HG03135 (cell line): ENCODE results near the gene TENM4.

Experiments used
- ATAC-seq: cut with Tn5 transposase; IDR thresholded peaks from one replicate; pipeline ENCODE4 v1.9.1; 2021; ENCODE audit warnings: mild to moderate bottlenecking, moderate library complexity; ENCODE audit not compliant: unreplicated experiment

The TENM4 gene

DNA sequence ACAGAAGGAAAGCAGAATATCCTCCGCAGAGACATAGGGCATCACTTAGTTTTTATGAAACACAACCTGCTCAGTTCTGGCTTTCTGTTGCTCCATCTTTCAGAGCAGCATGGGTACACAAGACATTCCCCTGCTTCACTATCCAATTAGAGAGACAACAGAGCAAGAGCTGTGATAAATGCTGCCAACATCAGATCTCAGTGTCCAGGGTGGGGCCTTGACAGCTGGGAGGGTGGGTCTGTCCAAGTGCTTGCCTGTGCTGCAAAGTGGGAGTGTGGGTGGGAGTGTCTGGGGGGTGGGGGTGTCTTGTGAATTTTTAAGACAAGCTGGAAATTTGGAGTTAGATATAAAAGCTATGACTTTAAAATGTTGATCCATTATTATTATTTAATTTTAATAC lies 369.6 kb downstream of the TENM4 start:
- ATAC-seq: no peak

DNA sequence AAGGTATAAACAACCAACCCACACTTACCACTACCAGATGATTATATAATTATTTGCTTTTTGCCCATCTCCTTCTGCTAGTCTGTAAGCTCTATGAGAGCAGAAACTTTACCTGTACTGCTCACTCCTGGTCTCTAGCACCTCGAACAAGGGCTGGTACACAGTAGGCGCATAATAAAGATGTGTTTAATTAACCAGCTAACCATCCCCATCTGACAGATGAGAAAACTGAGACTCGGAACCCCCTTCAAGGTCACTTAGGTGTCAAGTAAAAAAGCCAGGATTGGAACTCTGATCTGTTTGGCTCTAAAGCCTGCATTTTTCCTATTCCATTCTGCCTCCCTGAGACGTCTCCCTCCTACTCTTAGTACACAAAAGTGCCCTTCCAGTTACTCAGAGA lies 370.3 kb downstream of the TENM4 start:
- ATAC-seq: no peak

DNA sequence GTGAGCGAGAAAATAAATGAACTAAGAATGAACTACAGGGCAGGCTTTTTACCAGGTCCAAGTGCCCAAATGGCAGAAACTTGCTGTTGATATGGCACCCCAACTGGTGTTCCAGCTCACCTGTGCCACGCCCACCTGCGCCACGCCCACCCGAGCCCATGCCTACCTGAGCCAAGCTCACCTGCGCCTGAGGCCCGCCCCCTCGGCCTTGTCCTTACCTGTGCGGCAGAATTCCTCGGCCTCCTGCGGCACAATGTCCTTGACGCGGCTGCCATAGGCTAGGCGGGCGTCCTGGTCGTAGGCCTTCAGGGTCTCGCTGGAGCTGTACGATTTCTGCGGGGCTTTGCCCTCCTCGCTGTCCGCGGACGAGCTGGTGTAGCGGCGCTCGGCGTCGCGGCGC lies 371.3 kb downstream of the TENM4 start:
- no peak for ATAC-seq

DNA sequence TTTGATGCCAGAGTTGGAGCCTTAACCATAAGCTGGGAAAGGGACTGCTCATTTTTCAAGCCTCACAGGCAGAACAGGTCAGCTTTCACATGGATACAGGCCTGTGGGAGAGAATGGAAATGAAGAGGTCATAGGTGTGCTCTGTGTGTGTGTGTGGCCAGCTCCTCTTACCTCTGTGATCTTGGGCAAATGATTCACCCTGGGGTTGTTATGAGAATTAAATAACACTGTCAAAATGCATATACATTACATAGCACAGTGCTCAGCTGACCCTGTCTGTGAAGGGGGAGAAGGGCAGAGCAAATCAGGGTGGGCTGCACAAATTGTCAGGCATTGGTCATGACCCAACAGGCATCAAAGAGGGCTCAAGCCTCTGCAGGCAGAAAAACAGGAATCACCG lies 372.5 kb downstream of the TENM4 start:
- ATAC-seq: no peak

DNA sequence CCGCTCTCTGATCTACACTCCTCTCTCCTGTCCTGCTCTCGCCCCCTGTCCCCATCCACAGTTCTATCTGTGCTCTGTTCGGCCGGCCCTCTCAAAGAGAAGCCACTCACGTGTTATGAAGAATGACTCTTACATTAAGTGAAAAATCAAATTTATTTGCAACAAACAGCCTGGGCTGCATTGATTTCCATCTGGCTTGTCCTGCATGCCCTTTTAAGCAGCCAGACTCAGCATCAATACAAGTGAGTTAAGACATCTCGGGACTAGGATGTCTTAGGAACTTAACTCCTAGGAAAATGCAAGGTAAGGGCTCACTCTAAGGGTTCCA lies 373.5 kb downstream of the TENM4 start:
- no peak for ATAC-seq

DNA sequence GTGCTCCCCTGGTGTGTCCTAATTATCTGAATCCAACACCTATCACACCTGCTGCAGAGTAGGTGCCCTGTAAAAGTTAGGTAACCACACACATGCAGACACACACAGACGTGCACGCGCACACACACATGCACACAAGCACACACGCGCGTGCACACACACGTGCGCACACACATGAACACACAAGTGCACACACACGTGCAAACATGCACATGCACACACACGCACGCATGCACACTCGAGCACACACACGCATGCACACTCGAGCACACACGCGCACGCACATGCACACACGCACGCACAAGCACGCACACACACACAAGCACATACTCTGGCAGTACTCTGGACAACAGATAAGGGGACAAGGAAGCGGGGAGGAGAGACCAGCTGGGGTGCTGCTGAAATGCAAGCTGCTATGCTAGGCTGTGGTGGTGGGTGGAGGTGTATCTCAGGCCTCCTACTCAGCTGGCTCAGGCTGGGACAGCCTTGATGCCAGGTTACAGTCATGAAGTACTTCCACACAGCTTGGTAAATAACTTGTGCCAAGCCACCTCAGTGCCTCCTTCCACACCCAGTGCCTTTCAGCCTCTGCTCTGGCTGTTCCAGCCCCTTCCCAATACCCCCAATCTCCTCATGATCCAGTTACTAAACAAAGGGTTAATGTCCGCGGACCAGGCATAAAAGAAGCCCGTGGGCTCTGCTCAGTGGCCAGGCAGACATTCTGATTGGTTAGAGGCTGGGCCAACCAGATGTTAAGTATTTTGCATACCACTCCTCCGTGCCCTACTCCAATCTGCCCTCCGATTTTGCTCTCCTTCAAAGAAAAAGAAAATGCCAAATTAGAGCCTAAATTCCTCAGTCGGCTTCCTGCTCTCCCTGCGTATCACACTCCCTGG lies 374.1 kb downstream of the TENM4 start:
- no peak for ATAC-seq

DNA sequence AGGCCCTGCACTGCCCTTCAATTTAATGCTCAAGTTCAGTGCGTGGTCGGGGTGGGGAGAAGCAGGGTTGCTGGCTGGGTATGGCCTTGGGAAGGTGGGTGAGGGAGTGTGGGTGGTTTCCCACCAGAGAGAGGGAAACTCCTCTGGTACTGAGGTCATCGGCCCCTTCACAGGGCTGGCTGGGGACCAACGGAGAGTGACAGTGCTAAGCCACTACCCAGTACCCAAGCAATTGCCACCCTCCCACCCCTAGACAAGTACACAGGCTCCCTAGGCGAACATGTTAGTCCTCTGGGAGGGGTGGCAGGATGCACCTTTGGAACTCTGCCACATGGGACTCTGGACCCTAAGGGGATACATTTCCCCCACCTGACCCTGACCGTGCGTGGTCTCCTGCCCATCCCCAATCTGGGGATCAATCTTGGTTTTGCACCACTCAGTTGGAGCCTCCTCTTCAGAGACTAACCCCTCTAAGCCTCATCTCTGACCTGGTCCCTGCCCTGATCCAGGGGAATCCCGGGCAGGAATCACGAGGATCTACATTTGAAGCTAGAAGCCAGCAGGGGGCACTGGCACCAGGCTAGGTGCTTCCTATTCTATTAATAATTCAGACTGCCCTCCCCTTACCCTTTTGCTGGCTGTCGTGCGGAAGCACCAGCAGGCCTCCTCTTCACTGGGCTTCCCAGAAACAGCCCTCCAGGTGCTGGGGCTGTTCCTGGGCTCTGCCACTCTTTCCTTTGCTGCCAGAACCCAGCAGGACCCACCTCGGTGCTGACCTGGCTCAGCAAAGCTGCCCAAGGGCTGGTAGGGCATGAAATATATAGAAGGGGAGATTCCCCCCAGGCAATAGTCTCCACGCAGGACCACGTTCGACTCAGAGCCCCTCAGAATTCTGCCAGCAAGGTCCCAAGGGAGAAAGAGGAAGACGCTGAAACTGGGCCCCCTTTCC lies 377.7 kb downstream of the TENM4 start:
- no peak for ATAC-seq

DNA sequence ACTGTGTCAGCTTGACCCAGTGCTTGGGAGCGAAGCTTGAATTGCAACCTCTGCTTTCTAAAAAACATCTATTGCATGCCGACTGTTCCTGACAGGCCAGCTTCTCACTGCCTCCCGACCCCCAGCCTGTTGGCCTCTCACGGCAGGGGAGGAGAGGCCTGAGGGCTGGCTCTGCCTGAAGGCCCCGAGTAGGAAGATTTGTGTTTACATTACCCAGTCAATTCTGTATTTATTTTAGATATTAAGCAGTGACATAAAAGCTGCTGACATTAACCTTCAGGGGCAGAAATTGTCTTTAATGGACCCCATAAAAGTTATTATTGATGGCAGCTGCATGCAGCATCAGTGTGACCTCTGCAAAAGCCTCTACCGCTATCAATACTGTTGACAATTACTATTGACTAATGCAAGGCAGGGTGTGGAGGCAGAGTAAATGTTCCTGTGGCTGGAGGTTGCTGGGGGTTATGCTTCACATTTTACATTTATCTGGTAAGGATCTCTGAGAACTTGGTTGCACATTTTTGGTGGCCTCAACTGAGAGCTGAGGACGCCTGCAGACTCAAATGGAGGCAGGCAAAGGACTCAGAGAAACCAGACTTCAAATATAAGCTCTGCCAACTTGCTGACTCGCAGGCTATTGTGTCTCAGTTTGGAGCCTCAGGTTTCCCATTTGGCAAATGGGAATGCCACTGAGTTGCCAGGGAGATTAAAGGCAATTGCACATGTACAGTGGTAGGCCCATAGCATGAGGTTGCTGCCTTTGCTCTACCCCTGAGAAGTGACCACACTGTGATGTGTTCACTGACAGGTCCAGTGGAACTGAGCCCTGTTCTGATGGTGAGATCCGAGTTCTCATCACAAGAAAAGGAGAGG lies 380.5 kb downstream of the TENM4 start:
- ATAC-seq: no peak

DNA sequence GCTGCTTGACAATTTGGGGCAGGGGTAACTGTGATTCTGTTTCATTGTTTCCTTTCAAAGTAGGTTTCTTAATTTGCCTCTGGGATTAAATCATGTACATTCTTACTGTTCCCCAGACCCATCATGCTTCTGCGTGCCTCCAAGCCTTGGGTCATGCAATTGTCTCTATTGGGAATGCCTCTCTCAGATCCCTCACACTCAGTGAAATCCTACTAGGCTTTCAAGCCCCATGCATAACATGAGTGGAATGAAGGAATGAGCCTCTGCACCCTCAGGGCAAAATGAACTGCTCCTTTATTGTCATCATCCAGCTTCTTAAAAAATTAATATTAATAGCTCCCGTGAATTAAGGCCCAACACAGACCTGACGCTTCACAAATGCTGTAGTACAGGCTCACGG lies 381.7 kb downstream of the TENM4 start:
- ATAC-seq: no peak

DNA sequence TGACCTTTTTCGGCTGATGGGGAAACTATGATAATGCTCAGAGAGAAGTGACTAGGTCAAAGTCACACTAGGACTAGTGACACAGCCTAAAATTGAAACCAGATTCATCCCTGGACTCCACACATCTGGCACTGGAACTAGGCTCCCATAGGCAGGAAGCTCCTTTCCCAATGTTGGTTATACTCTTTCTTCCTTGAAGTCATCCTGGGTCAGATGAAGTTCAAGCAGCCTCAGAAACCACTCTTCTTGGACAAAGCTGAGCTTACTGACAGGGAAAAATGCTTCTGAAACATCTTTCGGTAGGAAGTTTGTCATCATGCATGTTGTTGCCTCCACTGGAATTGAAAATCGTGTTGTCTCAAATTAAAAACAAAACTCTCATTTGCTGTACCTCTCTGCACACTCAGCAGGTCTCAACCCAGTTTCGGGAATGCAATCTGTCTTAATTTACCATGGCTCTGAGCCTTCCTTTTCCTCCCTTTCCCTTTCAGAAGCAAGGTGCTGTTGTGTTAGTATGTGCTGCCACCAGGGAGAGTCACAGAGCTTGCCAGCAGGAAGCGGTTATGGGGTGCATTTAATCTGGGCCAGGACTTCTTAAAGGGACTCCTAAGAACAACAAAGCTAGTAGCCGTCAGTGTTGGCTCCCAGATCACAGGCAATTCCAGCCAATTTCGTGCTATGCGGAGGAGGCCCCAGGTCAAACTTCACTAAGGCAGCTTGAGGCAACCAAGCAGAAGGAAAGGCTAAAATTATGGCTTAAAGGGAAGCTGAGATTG lies 384.8 kb downstream of the TENM4 start:
- no peak for ATAC-seq

DNA sequence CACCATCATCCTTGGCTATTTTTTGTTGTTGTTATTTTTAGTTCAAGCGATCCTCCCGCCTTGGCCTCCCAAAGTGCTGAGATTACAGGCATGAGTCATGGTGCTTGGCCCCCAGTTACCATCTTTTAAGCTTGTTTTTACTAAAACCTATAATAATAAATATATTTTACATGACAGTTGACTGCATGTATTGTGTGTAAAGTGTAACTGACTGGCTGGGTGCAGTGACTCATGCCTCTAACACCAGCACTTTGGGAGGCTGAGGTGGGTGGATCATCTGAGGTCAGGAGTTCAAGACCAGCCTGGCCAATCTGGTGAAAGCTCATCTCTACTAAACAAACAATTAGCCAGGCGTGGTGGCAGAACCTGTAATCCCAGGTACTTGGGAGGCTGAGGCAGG lies 386.2 kb downstream of the TENM4 start:
- no peak for ATAC-seq

DNA sequence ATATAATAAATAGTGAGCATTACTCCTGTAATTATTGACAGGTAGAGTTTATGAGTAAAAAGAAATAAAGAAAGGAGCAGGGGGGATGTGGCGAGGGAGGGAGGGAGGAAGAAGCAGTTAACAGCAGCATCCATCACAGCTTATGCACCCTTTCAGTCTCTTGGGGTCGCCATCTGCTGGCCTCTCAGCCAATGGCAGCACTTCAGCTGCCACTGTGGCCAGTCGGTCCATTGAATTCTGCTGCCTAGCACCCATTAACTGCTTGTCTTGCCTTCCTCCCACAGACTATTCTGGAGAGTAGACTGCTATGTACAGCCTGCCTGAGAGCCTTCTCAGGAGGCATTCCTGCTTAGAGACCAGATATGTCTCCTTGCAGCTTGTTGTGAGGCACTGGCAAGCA lies 388.3 kb downstream of the TENM4 start:
- no peak for ATAC-seq

DNA sequence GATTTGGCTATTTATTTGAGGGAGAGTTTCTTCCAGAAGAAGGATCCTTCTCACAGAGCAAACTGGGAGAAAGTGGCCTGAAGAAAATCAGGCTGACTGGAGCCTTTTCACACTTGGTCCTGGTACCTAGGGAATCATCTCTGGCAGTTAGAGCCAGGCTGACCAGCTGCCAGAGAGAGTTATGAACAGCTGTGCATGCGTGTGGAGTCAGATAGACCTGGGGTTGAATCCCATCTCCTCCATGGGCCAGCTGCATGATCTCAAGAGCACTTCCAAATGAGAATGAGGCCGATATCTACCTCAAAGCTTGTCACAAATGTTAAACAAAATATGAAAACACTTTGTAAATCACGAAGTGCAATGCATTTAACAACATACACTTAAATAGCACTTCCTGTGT lies 390.0 kb downstream of the TENM4 start:
- no peak for ATAC-seq

DNA sequence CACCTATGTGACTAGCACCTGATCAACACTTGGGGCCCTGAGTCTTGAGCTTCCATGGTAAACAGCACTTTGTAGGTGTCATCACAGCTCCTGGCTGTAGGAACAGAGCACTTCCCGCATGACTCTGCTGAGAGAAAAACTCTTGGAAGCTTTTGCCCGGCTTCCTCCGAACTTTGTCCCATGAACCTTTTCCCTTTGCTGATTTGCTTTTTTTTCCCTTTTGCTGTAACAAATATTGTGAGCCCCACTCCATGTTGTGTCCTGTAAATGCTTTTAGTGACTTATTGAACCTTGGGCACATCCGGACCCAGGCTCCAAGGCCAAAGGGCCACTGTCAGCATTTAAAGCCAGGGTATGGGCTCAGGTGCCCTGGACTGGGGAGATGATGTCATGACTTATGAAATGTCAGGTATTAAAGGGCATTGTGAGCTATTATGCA lies 391.1 kb downstream of the TENM4 start:
- no peak for ATAC-seq

DNA sequence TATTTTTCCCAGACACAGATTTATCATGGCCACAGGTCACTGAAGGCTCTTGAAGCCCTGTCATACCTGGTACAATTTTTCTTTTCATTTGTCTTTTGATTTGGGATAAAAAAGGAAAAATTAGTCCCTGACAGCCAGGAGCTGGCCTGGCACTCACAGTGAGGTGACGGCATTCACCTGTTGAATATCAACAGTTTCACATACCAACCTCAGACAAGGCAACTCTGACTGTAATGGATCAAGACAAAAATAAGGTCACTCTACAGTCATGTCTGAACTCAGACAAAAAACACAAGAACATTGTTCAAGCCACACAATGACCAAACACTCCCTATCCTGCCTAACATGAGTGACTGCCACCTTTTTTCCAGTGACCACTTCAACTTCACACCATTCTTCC lies 392.9 kb downstream of the TENM4 start:
- no peak for ATAC-seq

DNA sequence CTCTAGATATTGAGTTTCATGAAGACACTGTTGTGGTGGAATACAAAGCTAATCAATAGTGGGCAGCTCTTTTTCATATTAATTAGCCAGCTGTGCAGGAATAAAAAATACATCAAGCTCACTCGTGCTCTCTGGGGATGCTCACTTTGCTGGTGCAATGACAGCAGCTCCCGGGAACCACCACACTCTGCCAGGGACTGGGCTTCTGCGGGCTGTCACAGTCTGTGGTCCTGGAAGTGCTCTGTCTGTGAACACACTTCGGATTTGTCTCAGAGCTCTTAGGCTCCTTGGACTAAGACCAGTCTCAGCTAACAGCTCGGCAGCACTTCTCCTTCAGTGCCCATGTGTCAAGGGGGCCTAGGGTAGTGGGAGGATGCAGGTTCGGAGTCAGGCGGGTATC lies 393.5 kb downstream of the TENM4 start:
- no peak for ATAC-seq

DNA sequence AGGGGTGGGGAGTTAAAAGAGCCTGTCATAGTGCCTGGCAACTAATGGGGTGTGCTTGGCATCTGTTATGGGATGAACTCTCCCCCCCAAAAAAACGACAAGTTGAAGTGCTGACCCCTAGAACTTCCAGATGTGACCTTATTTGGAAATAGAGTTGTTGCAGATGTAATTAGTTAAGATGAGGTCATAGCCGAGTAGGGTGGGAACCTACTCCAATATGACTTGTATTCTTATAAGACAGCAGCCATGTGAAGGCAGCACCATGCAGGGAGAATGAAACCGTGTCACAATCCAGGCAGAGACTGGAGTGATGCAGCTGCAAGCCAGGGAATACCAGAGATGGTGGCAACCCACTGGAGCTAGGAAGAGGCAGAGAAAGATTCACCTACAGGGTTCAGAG lies 394.5 kb downstream of the TENM4 start:
- no peak for ATAC-seq

DNA sequence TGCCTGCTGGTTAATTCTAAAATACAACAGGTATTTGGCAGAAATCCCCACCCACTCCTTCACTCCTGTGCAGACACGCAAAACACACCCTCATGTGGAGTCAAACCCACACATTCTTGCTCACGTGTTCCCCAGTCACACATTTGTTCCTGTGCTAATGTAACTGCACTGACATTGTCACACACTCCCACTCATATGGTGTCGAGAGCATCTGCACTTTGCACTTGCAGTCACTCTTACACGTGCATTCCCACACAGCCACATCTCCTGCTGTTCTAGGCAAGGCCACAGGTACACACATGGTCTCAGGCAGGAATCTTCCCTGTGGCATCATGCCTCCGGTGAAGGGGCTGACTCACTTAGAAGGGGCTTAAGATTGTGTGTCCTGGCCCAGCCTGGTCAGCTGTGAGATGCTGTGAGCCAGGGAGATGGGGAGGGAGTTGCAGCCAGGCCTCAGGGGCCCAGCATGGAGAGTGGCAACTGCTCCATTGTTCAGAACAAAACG lies 395.0 kb downstream of the TENM4 start:
- no peak for ATAC-seq

DNA sequence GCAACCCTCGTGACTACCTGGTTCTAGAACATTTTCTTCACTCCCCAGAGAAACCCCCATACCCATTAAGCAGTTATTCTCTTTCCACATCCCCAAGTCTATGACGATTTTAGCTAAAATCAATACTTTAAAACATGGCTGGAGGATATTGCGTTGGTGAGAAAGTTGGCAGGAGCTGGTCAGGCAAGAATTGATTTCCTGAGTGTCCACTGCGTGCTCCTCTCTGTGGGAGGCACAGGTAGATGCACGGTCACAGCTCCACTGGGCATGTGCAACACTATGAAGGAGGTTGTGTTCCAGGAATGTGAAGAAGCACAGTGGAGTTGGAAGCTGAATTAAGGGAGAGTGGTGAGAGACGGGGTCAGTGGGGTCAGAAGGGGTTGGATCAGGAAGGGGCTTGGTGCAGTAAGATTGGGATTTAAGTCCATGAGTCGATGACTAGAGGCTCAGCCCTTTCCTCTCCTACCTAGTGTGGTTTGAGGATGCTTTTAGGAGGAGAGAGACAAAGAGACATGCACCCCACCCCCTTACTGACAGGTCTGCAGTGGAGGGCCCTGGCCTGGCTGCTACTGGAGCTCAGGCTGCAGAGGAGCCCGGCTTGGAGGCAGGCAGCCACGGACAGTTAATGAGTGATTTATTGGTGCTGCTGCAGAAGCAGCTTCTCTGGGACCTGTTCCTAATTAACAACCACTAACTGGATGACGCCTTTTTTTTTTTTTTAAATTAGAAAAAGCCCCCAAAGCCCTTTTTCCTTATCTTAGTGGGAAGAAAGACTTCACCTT lies 395.6 kb downstream of the TENM4 start:
- ATAC-seq: no peak
